ENCODE data around the gene ZNF83.
"Not testable (repeated sequence)": the region's sequence is repeated elsewhere in the genome, so short reads cannot be mapped to it uniquely, and the experiment has no call there.

The ZNF83 gene

DNA sequence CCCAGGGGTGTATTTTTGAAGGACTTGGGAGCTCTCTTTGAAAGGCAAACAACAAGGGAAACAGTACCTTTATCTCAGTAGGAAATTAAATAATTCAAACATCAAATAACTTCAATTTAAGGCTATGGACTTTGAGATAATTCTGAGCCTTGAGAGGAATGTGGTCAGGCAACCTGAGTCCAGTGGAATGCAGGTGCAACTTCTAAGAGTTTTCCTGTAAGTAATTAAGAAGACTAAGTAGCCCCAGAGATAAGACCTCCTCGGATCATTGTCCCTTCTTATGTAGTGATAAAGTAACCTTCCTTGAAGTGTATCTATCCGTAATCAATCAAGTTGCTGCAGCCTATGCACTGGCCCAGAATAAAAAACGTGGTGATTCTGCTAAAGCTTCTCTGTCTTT lies 38.9 kb downstream of the ZNF83 start:
- H2BK15ac ChIP-seq (ENCODE audit: low read depth, poor library complexity, severe bottlenecking) = no peak overlapping the region
- WGBS = 86% methylated on average over 3 of the region's 3 CpGs
- H3K9ac ChIP-seq (ENCODE audit: low read length) = no peak overlapping the region

DNA sequence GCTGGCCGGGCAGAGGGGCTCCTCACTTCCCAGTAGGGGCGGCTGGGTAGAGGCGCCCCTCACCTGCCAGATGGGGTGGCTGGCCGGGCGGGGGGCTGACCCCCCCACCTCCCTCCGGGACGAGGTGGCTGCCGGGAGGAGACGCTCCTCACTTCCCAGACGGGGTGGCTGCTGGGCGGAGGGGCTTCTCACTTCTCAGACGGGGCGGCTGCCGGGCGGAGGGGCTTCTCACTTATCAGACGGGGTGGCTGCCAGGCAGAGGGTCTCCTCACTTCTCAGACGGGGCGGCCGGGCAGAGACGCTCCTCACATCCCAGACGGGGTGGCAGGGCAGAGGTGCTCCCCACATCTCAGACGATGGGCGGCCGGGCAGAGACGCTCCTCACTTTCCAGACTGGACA lies 44.7 kb downstream of the ZNF83 start:
- H4K8ac ChIP-seq (ENCODE audit: low read length); H3K18ac ChIP-seq (ENCODE audit: low read depth in 1 of 2, low read length in 2 of 2); H2BK12ac ChIP-seq (ENCODE audit: low read length in 2 of 2); H3K27ac ChIP-seq (ENCODE audit: low read length, poor library complexity, severe bottlenecking); H3K23ac ChIP-seq (ENCODE audit: low read length in 2 of 2); H2AK5ac ChIP-seq (ENCODE audit: low read length, severe bottlenecking); H2BK5ac ChIP-seq (ENCODE audit: low read depth, low read length, poor library complexity, severe bottlenecking); H2BK15ac ChIP-seq (ENCODE audit: low read depth, poor library complexity, severe bottlenecking); DNase-seq; H2BK120ac ChIP-seq (ENCODE audit: low read depth, low read length); H3K14ac ChIP-seq (ENCODE audit: low read length in 2 of 2); H3K4me3 ChIP-seq (ENCODE audit: insufficient read depth in 1 of 2, low read depth in 1 of 2, low read length in 2 of 2); H3K4ac ChIP-seq (ENCODE audit: low read depth in 1 of 2, low read length in 2 of 2); H3K27me3 ChIP-seq (ENCODE audit: control insufficient read depth in 1 of 2, insufficient read depth in 1 of 2, low read length in 2 of 2); H3K4me2 ChIP-seq (ENCODE audit: low read length, poor library complexity, severe bottlenecking); H3K79me1 ChIP-seq (replicated peaks; ENCODE audit: low read length, poor library complexity, severe bottlenecking); H4K91ac ChIP-seq (ENCODE audit: low read length); H3K4me1 ChIP-seq (ENCODE audit: control insufficient read depth, insufficient read depth, low read depth, low read length); H2AFZ ChIP-seq (ENCODE audit: low read depth, low read length); H3K9ac ChIP-seq (ENCODE audit: low read length): not testable (repeated sequence)
- peaks cover 26 to 29% of the 10 kb centered on the region in 2 experiments for H3K36me3 ChIP-seq (ENCODE audit: control insufficient read depth in 1 of 2, insufficient read depth in 2 of 2, low read depth in 1 of 2, low read length in 2 of 2)
- peaks cover 14% of the 10 kb centered on the region for H3K9me3 ChIP-seq (ENCODE audit: control insufficient read depth, low read length)
- WGBS = 100% methylated on average over 13 of the region's 25 CpGs

More for the DNA sequence above, 38.9 kb downstream of the ZNF83 start:
- H2BK120ac ChIP-seq (ENCODE audit: low read depth, low read length) = no peak overlapping the region
- H3K4me3 ChIP-seq (ENCODE audit: insufficient read depth in 1 of 2, low read depth in 1 of 2, low read length in 2 of 2) = no peak overlapping the region
- H3K27ac ChIP-seq (ENCODE audit: low read length, poor library complexity, severe bottlenecking) = no peak overlapping the region
- H3K4ac ChIP-seq (ENCODE audit: low read depth in 1 of 2, low read length in 2 of 2) = no peak overlapping the region
- no peak for DNase-seq
- H3K18ac ChIP-seq (ENCODE audit: low read depth in 1 of 2, low read length in 2 of 2) = no peak overlapping the region
- peaks cover 5% of the 10 kb centered on the region for H3K79me1 ChIP-seq (replicated peaks; ENCODE audit: low read length, poor library complexity, severe bottlenecking)
- no peak overlapping the region for H2BK5ac ChIP-seq (ENCODE audit: low read depth, low read length, poor library complexity, severe bottlenecking)
- H3K4me1 ChIP-seq (ENCODE audit: control insufficient read depth, insufficient read depth, low read depth, low read length) = peaks cover 9% of the 10 kb centered on the region
- no peak overlapping the region for H2AFZ ChIP-seq (ENCODE audit: low read depth, low read length)
- H3K9me3 ChIP-seq (ENCODE audit: control insufficient read depth, low read length) = peaks cover 10% of the 10 kb centered on the region
- no peak overlapping the region for H2BK12ac ChIP-seq (ENCODE audit: low read length in 2 of 2)
- no peak overlapping the region for H2AK5ac ChIP-seq (ENCODE audit: low read length, severe bottlenecking)
- H4K8ac ChIP-seq (ENCODE audit: low read length) = no peak overlapping the region
- H3K4me2 ChIP-seq (ENCODE audit: low read length, poor library complexity, severe bottlenecking) = no peak overlapping the region
- H3K27me3 ChIP-seq (ENCODE audit: control insufficient read depth in 1 of 2, insufficient read depth in 1 of 2, low read length in 2 of 2) = no peaks in the 10 kb centered on the region
- peaks cover 8 to 17% of the 10 kb centered on the region in 2 experiments for H3K36me3 ChIP-seq (ENCODE audit: control insufficient read depth in 1 of 2, insufficient read depth in 2 of 2, low read depth in 1 of 2, low read length in 2 of 2)
- no peak overlapping the region for H3K14ac ChIP-seq (ENCODE audit: low read length in 2 of 2)
- H4K91ac ChIP-seq (ENCODE audit: low read length) = no peak overlapping the region
- no peak overlapping the region for H3K23ac ChIP-seq (ENCODE audit: low read length in 2 of 2)

DNA sequence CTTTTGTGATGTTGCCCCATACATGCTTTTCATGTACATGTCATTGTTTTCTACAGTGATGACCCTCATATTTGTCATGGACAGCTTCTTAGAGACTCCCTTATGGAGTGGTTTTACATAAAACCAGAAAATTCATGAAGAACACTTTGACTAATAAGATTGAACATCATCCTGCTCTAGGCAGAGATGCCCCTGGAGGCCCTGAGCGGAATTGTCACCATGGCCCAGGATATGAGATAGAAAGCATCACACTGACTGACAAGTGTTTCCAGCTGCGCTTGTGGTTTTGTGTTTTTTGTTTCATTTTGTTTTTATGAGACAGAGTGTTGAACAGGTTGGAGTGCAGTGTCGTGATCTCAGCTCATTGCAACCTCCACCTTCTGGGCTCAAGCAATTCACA lies 45.9 kb downstream of the ZNF83 start:
- Histone ChIP-seq H2AK5ac (ENCODE audit: low read length, severe bottlenecking) (no peak overlapping the region), H3K4me2 (ENCODE audit: low read length, poor library complexity, severe bottlenecking) (no peak overlapping the region), H4K91ac (ENCODE audit: low read length) (no peak overlapping the region), H2BK12ac (ENCODE audit: low read length in 2 of 2) (no peak overlapping the region), H3K4ac (ENCODE audit: low read depth in 1 of 2, low read length in 2 of 2) (no peak overlapping the region), H3K36me3 (ENCODE audit: control insufficient read depth in 1 of 2, insufficient read depth in 2 of 2, low read depth in 1 of 2, low read length in 2 of 2) (peaks cover 24 to 29% of the 10 kb centered on the region in 2 experiments), H3K18ac (ENCODE audit: low read depth in 1 of 2, low read length in 2 of 2) (no peak overlapping the region), H3K27me3 (ENCODE audit: control insufficient read depth in 1 of 2, insufficient read depth in 1 of 2, low read length in 2 of 2) (no peaks in the 10 kb centered on the region), H3K79me1 (replicated peaks; ENCODE audit: low read length, poor library complexity, severe bottlenecking) (peaks cover 1% of the 10 kb centered on the region), H2AFZ (ENCODE audit: low read depth, low read length) (no peak overlapping the region), H3K4me1 (ENCODE audit: control insufficient read depth, insufficient read depth, low read depth, low read length) (no peaks in the 10 kb centered on the region), H2BK120ac (ENCODE audit: low read depth, low read length) (no peak overlapping the region), H3K4me3 (ENCODE audit: insufficient read depth in 1 of 2, low read depth in 1 of 2, low read length in 2 of 2) (no peak overlapping the region), H3K9me3 (ENCODE audit: control insufficient read depth, low read length) (peaks cover 14% of the 10 kb centered on the region), H2BK15ac (ENCODE audit: low read depth, poor library complexity, severe bottlenecking) (no peak overlapping the region), H3K23ac (ENCODE audit: low read length in 2 of 2) (no peak overlapping the region), H2BK5ac (ENCODE audit: low read depth, low read length, poor library complexity, severe bottlenecking) (no peak overlapping the region), H3K14ac (ENCODE audit: low read length in 2 of 2) (no peak overlapping the region), H3K9ac (ENCODE audit: low read length) (no peak overlapping the region), H4K8ac (ENCODE audit: low read length) (no peak overlapping the region), H3K27ac (ENCODE audit: low read length, poor library complexity, severe bottlenecking) (no peak overlapping the region)
- WGBS = 100% methylated on average over 2 of the region's 3 CpGs
- no peak for DNase-seq

DNA sequence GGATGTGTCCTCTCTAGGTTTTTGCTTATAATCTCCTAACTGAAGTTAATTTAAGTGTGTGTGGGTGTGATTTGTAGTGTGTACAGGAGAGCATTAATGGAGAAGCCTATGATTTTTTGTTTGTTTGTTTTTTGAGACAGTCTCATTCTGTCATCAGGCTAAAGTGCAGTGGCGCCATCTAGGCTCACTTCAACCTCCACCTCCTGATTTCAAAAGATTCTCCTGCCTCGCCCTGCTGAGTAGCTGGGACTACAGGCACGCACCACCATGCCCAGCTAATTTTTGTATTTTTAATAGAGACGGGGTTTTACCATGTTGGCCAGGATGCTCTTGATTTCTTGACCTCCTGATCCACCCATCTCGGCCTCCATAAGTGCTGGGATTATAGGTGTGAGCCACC lies 47.4 kb downstream of the ZNF83 start:
- Histone ChIP-seq H2AK5ac (ENCODE audit: low read length, severe bottlenecking) (no peak overlapping the region), H2AFZ (ENCODE audit: low read depth, low read length) (no peak overlapping the region), H3K4ac (ENCODE audit: low read depth in 1 of 2, low read length in 2 of 2) (no peak overlapping the region), H3K36me3 (ENCODE audit: control insufficient read depth in 1 of 2, insufficient read depth in 2 of 2, low read depth in 1 of 2, low read length in 2 of 2) (peaks cover 16 to 36% of the 10 kb centered on the region in 2 experiments), H3K4me1 (ENCODE audit: control insufficient read depth, insufficient read depth, low read depth, low read length) (no peaks in the 10 kb centered on the region), H3K27me3 (ENCODE audit: control insufficient read depth in 1 of 2, insufficient read depth in 1 of 2, low read length in 2 of 2) (no peaks in the 10 kb centered on the region), H3K9me3 (ENCODE audit: control insufficient read depth, low read length) (peaks cover 5% of the 10 kb centered on the region), H2BK120ac (ENCODE audit: low read depth, low read length) (no peak overlapping the region), H4K91ac (ENCODE audit: low read length) (no peak overlapping the region), H2BK5ac (ENCODE audit: low read depth, low read length, poor library complexity, severe bottlenecking) (no peak overlapping the region), H3K23ac (ENCODE audit: low read length in 2 of 2) (no peak overlapping the region), H3K27ac (ENCODE audit: low read length, poor library complexity, severe bottlenecking) (no peak overlapping the region), H2BK12ac (ENCODE audit: low read length in 2 of 2) (no peak overlapping the region), H3K4me2 (ENCODE audit: low read length, poor library complexity, severe bottlenecking) (no peak overlapping the region), H2BK15ac (ENCODE audit: low read depth, poor library complexity, severe bottlenecking) (no peak overlapping the region), H3K9ac (ENCODE audit: low read length) (no peak overlapping the region), H3K14ac (ENCODE audit: low read length in 2 of 2) (no peak overlapping the region), H4K8ac (ENCODE audit: low read length) (no peak overlapping the region), H3K4me3 (ENCODE audit: insufficient read depth in 1 of 2, low read depth in 1 of 2, low read length in 2 of 2) (no peak overlapping the region), H3K18ac (ENCODE audit: low read depth in 1 of 2, low read length in 2 of 2) (no peak overlapping the region), H3K79me1 (replicated peaks; ENCODE audit: low read length, poor library complexity, severe bottlenecking) (peaks cover 7% of the 10 kb centered on the region)
- no peak for DNase-seq
- WGBS = 93% methylated on average over 5 of the region's 5 CpGs

All from mesenchymal stem cell (in vitro differentiated cells and primary cell).